ENCODE results near the gene SHC2. TPM values are rescaled to one million over a fixed set of nuclear protein-coding genes. Genes with fewer than 3 reads are reported as not detected.
A peak's percentile ranks its signal among the peaks of the same experiment; 100 is the strongest.

SHC2 gene
- total and polyA plus RNA-seq, 2 of the 13 experiments (the other 11 are each of a cell fraction or from before 2014, with no cell fraction given), result 9.0 to 18.3 TPM

GRCh38 chr19:485583-486236 is 24.9 kb upstream of the SHC2 start (continued):
- TF ChIP-seq NCOA1 (CRISPR knock-in tag; IDR thresholded peaks at IDR 0.05) (no peak), KMT2B (CRISPR knock-in tag; IDR thresholded peaks at IDR 0.05) (no peak), HNRNPL (IDR thresholded peaks at IDR 0.05; ENCODE audit: low read depth, low read length) (peak; percentile 80), ZBTB1 (CRISPR knock-in tag; IDR thresholded peaks at IDR 0.05; ENCODE audit: borderline replicate concordance) (no peak), FOSL2 (CRISPR knock-in tag; IDR thresholded peaks at IDR 0.05) (peak; percentile 87), ARID5B (CRISPR knock-in tag; IDR thresholded peaks at IDR 0.05) (0 out of 2 replicates have a peak, but pooled peaks have one; percentile 29), PAXIP1 (CRISPR knock-in tag; conservative IDR thresholded peaks at IDR 0.05) (peak; percentile 37; the same call in 1 of the 2 replicates), BATF2 (CRISPR knock-in tag; IDR thresholded peaks at IDR 0.05) (no peak), NCOR1 (IDR thresholded peaks at IDR 0.05; ENCODE audit: borderline replicate concordance, low read length) (no peak), ZNF317 (CRISPR knock-in tag; IDR thresholded peaks at IDR 0.05) (peak; percentile 35; the same call in 1 of the 2 replicates), SP4 (CRISPR knock-in tag; IDR thresholded peaks at IDR 0.05) (peak; percentile 48; the same call in 1 of the 2 replicates), ZNF776 (CRISPR knock-in tag; IDR thresholded peaks at IDR 0.05) (0 out of 2 replicates have a peak, but pooled peaks have one; percentile 38), HDAC2 (CRISPR knock-in tag; IDR thresholded peaks at IDR 0.05) (peak; percentile 57; the same call in 1 of the 2 replicates), RCOR2 (CRISPR knock-in tag; IDR thresholded peaks at IDR 0.05) (peak; percentile 27; the same call in 1 of the 2 replicates), ZBTB20 (CRISPR knock-in tag; IDR thresholded peaks at IDR 0.05; ENCODE audit: borderline replicate concordance, low read depth) (no peak), ZNF841 (CRISPR knock-in tag; IDR thresholded peaks at IDR 0.05; ENCODE audit: borderline replicate concordance) (no peak), HIVEP1 (CRISPR knock-in tag; IDR thresholded peaks at IDR 0.05) (no peak), HNF4A (CRISPR knock-in tag; IDR thresholded peaks at IDR 0.05) (peak; percentile 23; the same call in 1 of the 2 replicates), ZBTB43 (CRISPR knock-in tag; conservative IDR thresholded peaks at IDR 0.05) (peak; percentile 60; the same call in 1 of the 2 replicates), BCL6 (CRISPR knock-in tag; IDR thresholded peaks at IDR 0.05) (0 out of 2 replicates have a peak, but pooled peaks have one; percentile 19)
